HG02981 (cell line): ENCODE results near the gene IFNK.
A peak's percentile ranks its signal among the peaks of the same experiment; 100 is the strongest.

Experiments used
- ATAC-seq: cut with Tn5 transposase; IDR thresholded peaks from one replicate; pipeline ENCODE4 v1.9.1; 2021; ENCODE audit warnings: mild to moderate bottlenecking, moderate library complexity; ENCODE audit not compliant: unreplicated experiment

IFNK gene

GRCh38 chr9:27510780-27511179 is 13.3 kb upstream of the IFNK start:
- ATAC-seq = no peak

GRCh38 chr9:27511771-27512170 is 12.3 kb upstream of the IFNK start:
- ATAC-seq = no peak

- ATAC-seq = no peak
These were observed 9.5 kb upstream of the IFNK start for GRCh38 chr9:27514551-27514950.

- ATAC-seq = no peak
These were observed 6.1 kb upstream of the IFNK start for GRCh38 chr9:27518006-27518405.

- no peak for ATAC-seq
These were observed 5.3 kb upstream of the IFNK start for GRCh38 chr9:27518809-27519208.

GRCh38 chr9:27519466-27520465 is 4.3 kb upstream of the IFNK start:
- ATAC-seq = no peak

GRCh38 chr9:27520986-27521385 is 3.1 kb upstream of the IFNK start:
- no peak for ATAC-seq

GRCh38 chr9:27523141-27523540 is 949 bp upstream of the IFNK start:
- no peak for ATAC-seq

GRCh38 chr9:27527702-27528075 is 3.6 kb downstream of the IFNK start:
- no peak for ATAC-seq

GRCh38 chr9:27528076-27528885 is 4.2 kb downstream of the IFNK start:
- peak; percentile 49 for ATAC-seq

- peak; percentile 43 for ATAC-seq
These were observed 4.8 kb downstream of the IFNK start for GRCh38 chr9:27528886-27529315.

GRCh38 chr9:27529316-27530278 is 5.5 kb downstream of the IFNK start, which contains the start of gene MOB3B:
Gene MOB3B, minus strand, starts transcription at chr9:27529814. Its CDS starts 74,264 bp downstream, at chr9:27455550.
- peak; percentile 66 for ATAC-seq

- no peak for ATAC-seq
These were observed 7.0 kb downstream of the IFNK start for GRCh38 chr9:27530915-27531755.

- ATAC-seq = no peak
These were observed 8.0 kb downstream of the IFNK start for GRCh38 chr9:27532046-27532445.

GRCh38 chr9:27533311-27533710 is 9.2 kb downstream of the IFNK start:
- ATAC-seq = no peak

GRCh38 chr9:27534131-27534530 is 10.0 kb downstream of the IFNK start:
- no peak for ATAC-seq

GRCh38 chr9:27534658-27535209 is 10.6 kb downstream of the IFNK start:
- ATAC-seq = no peak

- ATAC-seq = no peak
These were observed 11.6 kb downstream of the IFNK start for GRCh38 chr9:27535701-27536118.

GRCh38 chr9:27536168-27536567 is 12.1 kb downstream of the IFNK start:
- no peak for ATAC-seq
